ENCODE data around the gene HIVEP3.

- TF ChIP-seq POLR2AphosphoS5 (IDR thresholded peaks at IDR 0.05; ENCODE audit: low read depth, low read length), result no peak
- no peak for TF ChIP-seq SPI1 (IDR thresholded peaks at IDR 0.05; ENCODE audit: low read depth, low read length)
- TF ChIP-seq POLR2A (IDR thresholded peaks at IDR 0.05; ENCODE audit: low read depth, low read length), result no peak
- TF ChIP-seq TAF1 (IDR thresholded peaks at IDR 0.05; ENCODE audit: low read depth, low read length), result no peak
Observed at GRCh38 chr1:41497056-41497440, 421.7 kb downstream of the HIVEP3 start.

Data from GM12891 (cell line).